ENCODE data around the gene RRP15.

RRP15 gene

GRCh38 chr1:218284917-218285635 is at the start of gene RRP15:
TSS of gene RRP15 (plus strand) at chr1:218285293. CDS start at chr1:218285317, 24 bp downstream.
- peak; percentile 29 to 93 (median 77) for DNase-seq

- DNase-seq: no peak
These were observed 42.9 kb upstream of the RRP15 start for GRCh38 chr1:218242171-218242570.

- DNase-seq: no peak
These were observed 37.8 kb upstream of the RRP15 start for GRCh38 chr1:218247339-218247738.

GRCh38 chr1:218249338-218250140 is 35.6 kb upstream of the RRP15 start:
- DNase-seq: no peak

GRCh38 chr1:218250492-218250891 is 34.6 kb upstream of the RRP15 start:
- DNase-seq: no peak

- no peak for DNase-seq
These were observed 30.7 kb upstream of the RRP15 start for GRCh38 chr1:218254296-218254946.

- DNase-seq: no peak
These were observed 30.0 kb upstream of the RRP15 start for GRCh38 chr1:218255090-218255489.

- no peak for DNase-seq
These were observed 27.7 kb upstream of the RRP15 start for GRCh38 chr1:218257371-218257770.

GRCh38 chr1:218257971-218258370 is 27.1 kb upstream of the RRP15 start:
- no peak for DNase-seq

GRCh38 chr1:218259339-218259738 is 25.8 kb upstream of the RRP15 start:
- no peak for DNase-seq

- no peak for DNase-seq
These were observed 25.3 kb upstream of the RRP15 start for GRCh38 chr1:218259800-218260199.

GRCh38 chr1:218262259-218262658 is 22.8 kb upstream of the RRP15 start:
- no peak for DNase-seq

- DNase-seq: no peak
These were observed 18.7 kb upstream of the RRP15 start for GRCh38 chr1:218266356-218266755.

- DNase-seq: no peak
These were observed 12.7 kb upstream of the RRP15 start for GRCh38 chr1:218272366-218272765.

- DNase-seq: no peak
These were observed 11.2 kb upstream of the RRP15 start for GRCh38 chr1:218273762-218274479.

- DNase-seq: no peak
These were observed 10.6 kb upstream of the RRP15 start for GRCh38 chr1:218274511-218274910.

- DNase-seq: no peak
These were observed 9.3 kb upstream of the RRP15 start for GRCh38 chr1:218275823-218276222.

GRCh38 chr1:218281285-218281684 is 3.8 kb upstream of the RRP15 start:
- no peak for DNase-seq

- DNase-seq: peak in 22 of 56 donors; percentile 10 to 68 (median 46)
These were observed 646 bp upstream of the RRP15 start for GRCh38 chr1:218284377-218284916.

- no peak for DNase-seq
These were observed 7.4 kb downstream of the RRP15 start for GRCh38 chr1:218292515-218292914.

GRCh38 chr1:218294546-218294945 is 9.5 kb downstream of the RRP15 start:
- no peak for DNase-seq

All from nucleus accumbens (tissue), 56 donors.